ENCODE results near the gene ATP2C1.

The ATP2C1 gene

DNA sequence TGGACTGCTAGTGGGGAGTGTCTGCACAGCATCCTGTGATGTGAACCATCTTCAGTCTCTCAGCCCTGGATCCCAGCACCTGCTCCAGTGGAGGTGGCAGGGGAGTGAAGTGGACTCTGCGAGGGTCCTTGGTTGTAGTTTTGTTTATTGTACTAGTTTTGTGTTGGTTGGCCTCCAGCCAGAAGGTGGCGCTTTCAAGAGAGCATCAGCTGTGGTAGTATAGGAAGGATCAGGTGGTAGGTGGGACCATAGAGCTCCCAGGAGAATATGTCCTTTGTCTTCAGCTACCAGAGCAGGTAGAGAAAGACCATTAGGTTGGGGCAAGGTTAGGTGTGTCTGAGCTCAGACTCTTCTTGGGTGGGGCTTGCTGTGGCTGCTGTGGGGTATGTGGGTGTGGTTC, 153.7 kb downstream of the ATP2C1 start:
- DNase-seq (ENCODE audit: low spot score) = no peak

- no peak for DNase-seq (ENCODE audit: low spot score)
Measured at GRCh38 chr3:131048030-131048429, 154.1 kb downstream of the ATP2C1 start.

- DNase-seq (ENCODE audit: low spot score) = no peak
Measured at GRCh38 chr3:131050001-131050400, 156.1 kb downstream of the ATP2C1 start.

- DNase-seq (ENCODE audit: low spot score) = no peak
Measured at GRCh38 chr3:131053043-131053859, 159.4 kb downstream of the ATP2C1 start.

All from putamen (tissue), 1 donor.